ENCODE measurements around the gene FSTL5.

FSTL5 gene

GRCh38 chr4:162016219-162016618 lies 147.6 kb downstream of the FSTL5 start:
- no peak for ATAC-seq
- TF ChIP-seq TCF4 (CRISPR knock-in tag; IDR thresholded peaks at IDR 0.05; ENCODE audit: borderline replicate concordance) (no peak), CSRNP3 (CRISPR knock-in tag; IDR thresholded peaks at IDR 0.05) (no peak), BACH2 (CRISPR knock-in tag; IDR thresholded peaks at IDR 0.05; ENCODE audit: borderline replicate concordance) (no peak), ZFP3 (CRISPR knock-in tag; IDR thresholded peaks at IDR 0.05) (no peak), OSR1 (CRISPR knock-in tag; IDR thresholded peaks at IDR 0.05) (no peak), PPARA (CRISPR knock-in tag; IDR thresholded peaks at IDR 0.05; ENCODE audit: borderline replicate concordance) (no peak), ISL1 (CRISPR knock-in tag; IDR thresholded peaks at IDR 0.05) (no peak), ZNF8 (CRISPR knock-in tag; IDR thresholded peaks at IDR 0.05) (no peak), CSDC2 (CRISPR knock-in tag; IDR thresholded peaks at IDR 0.05) (no peak), TOX (CRISPR knock-in tag; IDR thresholded peaks at IDR 0.05; ENCODE audit: borderline replicate concordance) (no peak), ZFP30 (CRISPR knock-in tag; IDR thresholded peaks at IDR 0.05) (no peak), CREB5 (CRISPR knock-in tag; IDR thresholded peaks at IDR 0.05; ENCODE audit: low read depth) (no peak), ZNF70 (CRISPR knock-in tag; IDR thresholded peaks at IDR 0.05) (no peak), GLIS3 (CRISPR knock-in tag; IDR thresholded peaks at IDR 0.05) (no peak), PATZ1 (CRISPR knock-in tag; IDR thresholded peaks at IDR 0.05; ENCODE audit: borderline replicate concordance) (no peak), ESRRG (CRISPR knock-in tag; IDR thresholded peaks at IDR 0.05) (no peak), ZNF565 (CRISPR knock-in tag; conservative IDR thresholded peaks at IDR 0.05; ENCODE audit: low read depth) (no peak), POU6F1 (CRISPR knock-in tag; IDR thresholded peaks at IDR 0.05; ENCODE audit: borderline replicate concordance, low read depth) (no peak), ARNTL (CRISPR knock-in tag; IDR thresholded peaks at IDR 0.05; ENCODE audit: borderline replicate concordance, low read depth) (no peak), RARB (CRISPR knock-in tag; IDR thresholded peaks at IDR 0.05) (no peak)

GRCh38 chr4:162015090-162015489 lies 148.7 kb downstream of the FSTL5 start:
- peak; percentile 35; the same call in 1 of the 3 replicates for ATAC-seq

GRCh38 chr4:162011089-162011488 lies 152.7 kb downstream of the FSTL5 start:
- TF ChIP-seq CSDC2 (CRISPR knock-in tag; IDR thresholded peaks at IDR 0.05) = no peak
- no peak for TF ChIP-seq ESRRG (CRISPR knock-in tag; IDR thresholded peaks at IDR 0.05)
- no peak for TF ChIP-seq SNAI2 (CRISPR knock-in tag; IDR thresholded peaks at IDR 0.05)
- TF ChIP-seq PATZ1 (CRISPR knock-in tag; IDR thresholded peaks at IDR 0.05; ENCODE audit: borderline replicate concordance) = no peak
- TF ChIP-seq POU6F1 (CRISPR knock-in tag; IDR thresholded peaks at IDR 0.05; ENCODE audit: borderline replicate concordance, low read depth) = no peak
- no peak for TF ChIP-seq PPARA (CRISPR knock-in tag; IDR thresholded peaks at IDR 0.05; ENCODE audit: borderline replicate concordance)
- TF ChIP-seq ARNTL (CRISPR knock-in tag; IDR thresholded peaks at IDR 0.05; ENCODE audit: borderline replicate concordance, low read depth) = no peak
- no peak for TF ChIP-seq ZNF70 (CRISPR knock-in tag; IDR thresholded peaks at IDR 0.05)
- ATAC-seq = peak; percentile 47; the same call in 2 of the 3 replicates

More at GRCh38 chr4:162015090-162015489, 148.7 kb downstream of the FSTL5 start:
- TF ChIP-seq ZNF8 (CRISPR knock-in tag; IDR thresholded peaks at IDR 0.05) (no peak), ZNF565 (CRISPR knock-in tag; conservative IDR thresholded peaks at IDR 0.05; ENCODE audit: low read depth) (no peak), ZFP30 (CRISPR knock-in tag; IDR thresholded peaks at IDR 0.05) (no peak), OSR1 (CRISPR knock-in tag; IDR thresholded peaks at IDR 0.05) (no peak), CSDC2 (CRISPR knock-in tag; IDR thresholded peaks at IDR 0.05) (no peak), ARNTL (CRISPR knock-in tag; IDR thresholded peaks at IDR 0.05; ENCODE audit: borderline replicate concordance, low read depth) (no peak), CREB5 (CRISPR knock-in tag; IDR thresholded peaks at IDR 0.05; ENCODE audit: low read depth) (no peak), ZNF70 (CRISPR knock-in tag; IDR thresholded peaks at IDR 0.05) (no peak), ZFP3 (CRISPR knock-in tag; IDR thresholded peaks at IDR 0.05) (no peak)

Measured in SK-N-SH treated with all-trans-retinoic acid at 6 μM for 48 hours (cell line).